Measurements from ENCODE around the gene EVC2.

Gene EVC2

GRCh38 chr4:5588046-5588445 lies 120.3 kb downstream of the EVC2 start:
- Histone ChIP-seq H3K27me3 (ENCODE audit: insufficient read depth, poor library complexity, severe bottlenecking) (no peaks in the 10 kb centered on the region), H3K36me3 (ENCODE audit: low read depth) (peaks cover 14% of the 10 kb centered on the region; the same call in 1 of the 2 replicates), H3K27ac (ENCODE audit: poor library complexity, severe bottlenecking) (no peak overlapping the region), H3K4me1 (ENCODE audit: insufficient read depth, poor library complexity, severe bottlenecking) (no peaks in the 10 kb centered on the region), H3K9me3 (ENCODE audit: severe bottlenecking) (no peaks in the 10 kb centered on the region), H3K4me3 (ENCODE audit: severe bottlenecking) (no peak overlapping the region)
- ATAC-seq (ENCODE audit: low read depth): no peak
- no peak for DNase-seq (ENCODE audit: low spot score)
- TF ChIP-seq CTCF (IDR thresholded peaks at IDR 0.05; ENCODE audit: poor library complexity, severe bottlenecking): no peak

- no peak for TF ChIP-seq CTCF (IDR thresholded peaks at IDR 0.05; ENCODE audit: poor library complexity, severe bottlenecking)
- H3K4me3 ChIP-seq (ENCODE audit: severe bottlenecking): no peak overlapping the region
- H3K4me1 ChIP-seq (ENCODE audit: insufficient read depth, poor library complexity, severe bottlenecking): no peaks in the 10 kb centered on the region
- peaks cover 14% of the 10 kb centered on the region for H3K36me3 ChIP-seq (ENCODE audit: low read depth)
- no peaks in the 10 kb centered on the region for H3K9me3 ChIP-seq (ENCODE audit: severe bottlenecking)
- no peak overlapping the region for H3K27ac ChIP-seq (ENCODE audit: poor library complexity, severe bottlenecking)
- DNase-seq (ENCODE audit: low spot score) (no peak), ATAC-seq (ENCODE audit: low read depth) (no peak)
- no peaks in the 10 kb centered on the region for H3K27me3 ChIP-seq (ENCODE audit: insufficient read depth, poor library complexity, severe bottlenecking)
These were observed 132.4 kb downstream of the EVC2 start for GRCh38 chr4:5575941-5576340.

GRCh38 chr4:5574386-5574785 lies 134.0 kb downstream of the EVC2 start:
- no peak overlapping the region for H3K27ac ChIP-seq (ENCODE audit: poor library complexity, severe bottlenecking)
- ATAC-seq (ENCODE audit: low read depth) (no peak), DNase-seq (ENCODE audit: low spot score) (no peak)
- H3K36me3 ChIP-seq (ENCODE audit: low read depth): peaks cover 14% of the 10 kb centered on the region
- no peaks in the 10 kb centered on the region for H3K4me1 ChIP-seq (ENCODE audit: insufficient read depth, poor library complexity, severe bottlenecking)
- no peak overlapping the region for H3K4me3 ChIP-seq (ENCODE audit: severe bottlenecking)
- no peak for TF ChIP-seq CTCF (IDR thresholded peaks at IDR 0.05; ENCODE audit: poor library complexity, severe bottlenecking)
- no peaks in the 10 kb centered on the region for H3K9me3 ChIP-seq (ENCODE audit: severe bottlenecking)
- no peaks in the 10 kb centered on the region for H3K27me3 ChIP-seq (ENCODE audit: insufficient read depth, poor library complexity, severe bottlenecking)

GRCh38 chr4:5573965-5574364 lies 134.4 kb downstream of the EVC2 start:
- H3K27me3 ChIP-seq (ENCODE audit: insufficient read depth, poor library complexity, severe bottlenecking): no peaks in the 10 kb centered on the region
- H3K4me1 ChIP-seq (ENCODE audit: insufficient read depth, poor library complexity, severe bottlenecking): no peaks in the 10 kb centered on the region
- ATAC-seq (ENCODE audit: low read depth) (no peak), DNase-seq (ENCODE audit: low spot score) (no peak)
- TF ChIP-seq CTCF (IDR thresholded peaks at IDR 0.05; ENCODE audit: poor library complexity, severe bottlenecking): no peak
- H3K27ac ChIP-seq (ENCODE audit: poor library complexity, severe bottlenecking): no peak overlapping the region
- no peaks in the 10 kb centered on the region for H3K9me3 ChIP-seq (ENCODE audit: severe bottlenecking)
- H3K4me3 ChIP-seq (ENCODE audit: severe bottlenecking): no peak overlapping the region
- peaks cover 14% of the 10 kb centered on the region for H3K36me3 ChIP-seq (ENCODE audit: low read depth)

- Histone ChIP-seq H3K36me3 (ENCODE audit: low read depth) (peaks cover 14% of the 10 kb centered on the region), H3K4me3 (ENCODE audit: severe bottlenecking) (no peak overlapping the region), H3K27ac (ENCODE audit: poor library complexity, severe bottlenecking) (no peak overlapping the region), H3K4me1 (ENCODE audit: insufficient read depth, poor library complexity, severe bottlenecking) (no peaks in the 10 kb centered on the region), H3K27me3 (ENCODE audit: insufficient read depth, poor library complexity, severe bottlenecking) (no peaks in the 10 kb centered on the region), H3K9me3 (ENCODE audit: severe bottlenecking) (no peaks in the 10 kb centered on the region)
- DNase-seq (ENCODE audit: low spot score): no peak
- no peak for TF ChIP-seq CTCF (IDR thresholded peaks at IDR 0.05; ENCODE audit: poor library complexity, severe bottlenecking)
- ATAC-seq (ENCODE audit: low read depth): no peak
These were observed 135.6 kb downstream of the EVC2 start for GRCh38 chr4:5572751-5573150.

All from RWPE2 (cell line).